GM23248 (cell line): Measurements from ENCODE around the gene STK40.

Experiments
- EZH2 ChIP-seq: fragments of 200-600 bp; sonication (generic); IDR thresholded peaks from 2 replicates; pipeline ENCODE4 v1.6.1; 2018; ENCODE audit warnings: antibody characterized with exemption, mild to moderate bottlenecking; ENCODE audit not compliant: insufficient read depth, poor library complexity, severe bottlenecking
- EZH2phosphoT487 ChIP-seq: fragments of 200-600 bp; sonication (generic); IDR thresholded peaks from 2 replicates; pipeline ENCODE4 v1.6.1; 2018; ENCODE audit warnings: antibody characterized with exemption, moderate library complexity, mild to moderate bottlenecking, low read depth; ENCODE audit not compliant: insufficient read depth

DNA sequence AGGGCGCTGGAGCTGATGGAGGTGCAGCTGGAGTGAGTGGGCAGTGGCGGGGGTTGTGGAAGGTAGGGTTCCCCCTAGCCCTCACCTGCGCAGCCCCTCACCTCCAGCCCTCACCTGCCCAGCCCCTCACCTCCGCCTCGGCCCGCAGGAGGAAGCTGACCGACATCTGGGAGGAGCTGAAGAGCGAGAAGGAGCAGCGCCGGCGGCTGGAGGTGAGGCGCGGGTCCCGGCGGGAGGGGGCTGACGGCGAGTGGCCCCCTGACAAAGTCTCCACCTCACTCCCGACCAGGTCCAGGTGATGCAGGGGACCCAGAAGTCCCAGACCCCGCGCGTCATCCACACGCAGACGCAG, 65.0 kb downstream of the STK40 start:
- no peak for TF ChIP-seq EZH2
- TF ChIP-seq EZH2phosphoT487, result no peak
